Measurements from ENCODE around the gene ZNF763.

DNA sequence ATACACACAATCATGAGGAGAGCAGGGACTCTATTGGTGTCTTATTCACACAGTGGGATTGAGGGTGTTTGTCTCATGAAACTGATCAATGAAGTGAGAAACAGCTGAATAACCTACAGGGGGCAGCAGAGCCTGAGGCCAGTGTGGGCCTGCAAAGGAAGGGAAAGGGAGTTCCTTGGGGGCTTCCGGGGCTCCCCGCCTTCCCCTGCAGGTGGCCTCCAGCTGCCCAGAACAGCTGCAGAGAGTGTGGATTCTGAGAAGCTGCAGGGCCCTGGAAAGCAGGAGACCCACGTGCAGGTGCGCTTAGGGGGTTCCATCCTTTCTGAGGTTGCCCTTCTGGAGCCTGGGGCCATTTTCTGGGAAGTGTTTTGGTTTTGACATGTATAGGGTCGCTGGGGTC lies 20.1 kb downstream of the ZNF763 start:
- TF ChIP-seq, protein P1, sequence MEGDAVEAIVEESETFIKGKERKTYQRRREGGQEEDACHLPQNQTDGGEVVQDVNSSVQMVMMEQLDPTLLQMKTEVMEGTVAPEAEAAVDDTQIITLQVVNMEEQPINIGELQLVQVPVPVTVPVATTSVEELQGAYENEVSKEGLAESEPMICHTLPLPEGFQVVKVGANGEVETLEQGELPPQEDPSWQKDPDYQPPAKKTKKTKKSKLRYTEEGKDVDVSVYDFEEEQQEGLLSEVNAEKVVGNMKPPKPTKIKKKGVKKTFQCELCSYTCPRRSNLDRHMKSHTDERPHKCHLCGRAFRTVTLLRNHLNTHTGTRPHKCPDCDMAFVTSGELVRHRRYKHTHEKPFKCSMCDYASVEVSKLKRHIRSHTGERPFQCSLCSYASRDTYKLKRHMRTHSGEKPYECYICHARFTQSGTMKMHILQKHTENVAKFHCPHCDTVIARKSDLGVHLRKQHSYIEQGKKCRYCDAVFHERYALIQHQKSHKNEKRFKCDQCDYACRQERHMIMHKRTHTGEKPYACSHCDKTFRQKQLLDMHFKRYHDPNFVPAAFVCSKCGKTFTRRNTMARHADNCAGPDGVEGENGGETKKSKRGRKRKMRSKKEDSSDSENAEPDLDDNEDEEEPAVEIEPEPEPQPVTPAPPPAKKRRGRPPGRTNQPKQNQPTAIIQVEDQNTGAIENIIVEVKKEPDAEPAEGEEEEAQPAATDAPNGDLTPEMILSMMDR (IDR thresholded peaks at IDR 0.05; ENCODE audit: low read depth, low read length, missing input control), result no peak
- TF ChIP-seq, protein P2, sequence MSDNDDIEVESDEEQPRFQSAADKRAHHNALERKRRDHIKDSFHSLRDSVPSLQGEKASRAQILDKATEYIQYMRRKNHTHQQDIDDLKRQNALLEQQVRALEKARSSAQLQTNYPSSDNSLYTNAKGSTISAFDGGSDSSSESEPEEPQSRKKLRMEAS (IDR thresholded peaks at IDR 0.05), result no peak
- no peak for TF ChIP-seq TAF1 (conservative IDR thresholded peaks at IDR 0.05)
- TF ChIP-seq, protein P3, sequence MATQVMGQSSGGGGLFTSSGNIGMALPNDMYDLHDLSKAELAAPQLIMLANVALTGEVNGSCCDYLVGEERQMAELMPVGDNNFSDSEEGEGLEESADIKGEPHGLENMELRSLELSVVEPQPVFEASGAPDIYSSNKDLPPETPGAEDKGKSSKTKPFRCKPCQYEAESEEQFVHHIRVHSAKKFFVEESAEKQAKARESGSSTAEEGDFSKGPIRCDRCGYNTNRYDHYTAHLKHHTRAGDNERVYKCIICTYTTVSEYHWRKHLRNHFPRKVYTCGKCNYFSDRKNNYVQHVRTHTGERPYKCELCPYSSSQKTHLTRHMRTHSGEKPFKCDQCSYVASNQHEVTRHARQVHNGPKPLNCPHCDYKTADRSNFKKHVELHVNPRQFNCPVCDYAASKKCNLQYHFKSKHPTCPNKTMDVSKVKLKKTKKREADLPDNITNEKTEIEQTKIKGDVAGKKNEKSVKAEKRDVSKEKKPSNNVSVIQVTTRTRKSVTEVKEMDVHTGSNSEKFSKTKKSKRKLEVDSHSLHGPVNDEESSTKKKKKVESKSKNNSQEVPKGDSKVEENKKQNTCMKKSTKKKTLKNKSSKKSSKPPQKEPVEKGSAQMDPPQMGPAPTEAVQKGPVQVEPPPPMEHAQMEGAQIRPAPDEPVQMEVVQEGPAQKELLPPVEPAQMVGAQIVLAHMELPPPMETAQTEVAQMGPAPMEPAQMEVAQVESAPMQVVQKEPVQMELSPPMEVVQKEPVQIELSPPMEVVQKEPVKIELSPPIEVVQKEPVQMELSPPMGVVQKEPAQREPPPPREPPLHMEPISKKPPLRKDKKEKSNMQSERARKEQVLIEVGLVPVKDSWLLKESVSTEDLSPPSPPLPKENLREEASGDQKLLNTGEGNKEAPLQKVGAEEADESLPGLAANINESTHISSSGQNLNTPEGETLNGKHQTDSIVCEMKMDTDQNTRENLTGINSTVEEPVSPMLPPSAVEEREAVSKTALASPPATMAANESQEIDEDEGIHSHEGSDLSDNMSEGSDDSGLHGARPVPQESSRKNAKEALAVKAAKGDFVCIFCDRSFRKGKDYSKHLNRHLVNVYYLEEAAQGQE (IDR thresholded peaks at IDR 0.05), result no peak
- TF ChIP-seq, protein P4, sequence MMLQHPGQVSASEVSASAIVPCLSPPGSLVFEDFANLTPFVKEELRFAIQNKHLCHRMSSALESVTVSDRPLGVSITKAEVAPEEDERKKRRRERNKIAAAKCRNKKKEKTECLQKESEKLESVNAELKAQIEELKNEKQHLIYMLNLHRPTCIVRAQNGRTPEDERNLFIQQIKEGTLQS (IDR thresholded peaks at IDR 0.05), result no peak
- TF ChIP-seq EGR1 (IDR thresholded peaks at IDR 0.05; ENCODE audit: low read depth in 2 of 2), result no peak
- no peak for TF ChIP-seq RAD21 (IDR thresholded peaks at IDR 0.05)
- TF ChIP-seq GABPA (IDR thresholded peaks at IDR 0.05 in 1 of 2, conservative IDR thresholded peaks at IDR 0.05 in 1 of 2), result no peak
- no peak for TF ChIP-seq JUND (IDR thresholded peaks at IDR 0.05)
- TF ChIP-seq SP1 (IDR thresholded peaks at IDR 0.05), result no peak
- TF ChIP-seq, protein P5, sequence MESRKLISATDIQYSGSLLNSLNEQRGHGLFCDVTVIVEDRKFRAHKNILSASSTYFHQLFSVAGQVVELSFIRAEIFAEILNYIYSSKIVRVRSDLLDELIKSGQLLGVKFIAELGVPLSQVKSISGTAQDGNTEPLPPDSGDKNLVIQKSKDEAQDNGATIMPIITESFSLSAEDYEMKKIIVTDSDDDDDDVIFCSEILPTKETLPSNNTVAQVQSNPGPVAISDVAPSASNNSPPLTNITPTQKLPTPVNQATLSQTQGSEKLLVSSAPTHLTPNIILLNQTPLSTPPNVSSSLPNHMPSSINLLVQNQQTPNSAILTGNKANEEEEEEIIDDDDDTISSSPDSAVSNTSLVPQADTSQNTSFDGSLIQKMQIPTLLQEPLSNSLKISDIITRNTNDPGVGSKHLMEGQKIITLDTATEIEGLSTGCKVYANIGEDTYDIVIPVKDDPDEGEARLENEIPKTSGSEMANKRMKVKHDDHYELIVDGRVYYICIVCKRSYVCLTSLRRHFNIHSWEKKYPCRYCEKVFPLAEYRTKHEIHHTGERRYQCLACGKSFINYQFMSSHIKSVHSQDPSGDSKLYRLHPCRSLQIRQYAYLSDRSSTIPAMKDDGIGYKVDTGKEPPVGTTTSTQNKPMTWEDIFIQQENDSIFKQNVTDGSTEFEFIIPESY (IDR thresholded peaks at IDR 0.05), result no peak
- TF ChIP-seq FOXA1 (IDR thresholded peaks at IDR 0.05), result no peak
- no peak for TF ChIP-seq YY1 (IDR thresholded peaks at IDR 0.05)
- TF ChIP-seq RXRA (IDR thresholded peaks at IDR 0.05), result no peak
